ENCODE measurements around the gene CILP2. TPM values are rescaled to one million over a fixed set of nuclear protein-coding genes. Genes with fewer than 3 reads are reported as not detected.

CILP2 gene
- total RNA-seq, 1 donor from 2014 or later, result 0.23 TPM

DNA sequence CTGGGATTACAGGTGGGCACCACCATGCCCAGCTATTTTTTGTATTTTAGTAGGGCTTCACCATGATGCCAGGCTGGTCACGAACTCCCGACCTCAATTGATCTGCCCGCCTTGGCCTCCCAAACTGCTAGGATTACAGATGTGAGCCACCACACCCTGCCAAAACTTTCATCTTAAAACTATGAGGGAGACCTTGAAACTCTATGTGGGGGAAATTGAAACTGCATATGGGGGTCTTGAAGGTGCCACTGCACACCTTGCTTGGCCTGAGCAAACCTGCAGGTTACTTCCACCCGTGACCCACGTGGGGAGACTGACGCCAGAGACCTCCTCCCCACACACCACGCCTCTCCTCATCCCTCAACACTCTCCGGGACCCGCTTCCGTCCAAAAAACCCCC is 15.6 kb downstream of the CILP2 start:
- H3K4me3 Mint-ChIP-seq (ENCODE audit: unreplicated experiment), result no peak overlapping the region
- TF ChIP-seq, protein P1, sequence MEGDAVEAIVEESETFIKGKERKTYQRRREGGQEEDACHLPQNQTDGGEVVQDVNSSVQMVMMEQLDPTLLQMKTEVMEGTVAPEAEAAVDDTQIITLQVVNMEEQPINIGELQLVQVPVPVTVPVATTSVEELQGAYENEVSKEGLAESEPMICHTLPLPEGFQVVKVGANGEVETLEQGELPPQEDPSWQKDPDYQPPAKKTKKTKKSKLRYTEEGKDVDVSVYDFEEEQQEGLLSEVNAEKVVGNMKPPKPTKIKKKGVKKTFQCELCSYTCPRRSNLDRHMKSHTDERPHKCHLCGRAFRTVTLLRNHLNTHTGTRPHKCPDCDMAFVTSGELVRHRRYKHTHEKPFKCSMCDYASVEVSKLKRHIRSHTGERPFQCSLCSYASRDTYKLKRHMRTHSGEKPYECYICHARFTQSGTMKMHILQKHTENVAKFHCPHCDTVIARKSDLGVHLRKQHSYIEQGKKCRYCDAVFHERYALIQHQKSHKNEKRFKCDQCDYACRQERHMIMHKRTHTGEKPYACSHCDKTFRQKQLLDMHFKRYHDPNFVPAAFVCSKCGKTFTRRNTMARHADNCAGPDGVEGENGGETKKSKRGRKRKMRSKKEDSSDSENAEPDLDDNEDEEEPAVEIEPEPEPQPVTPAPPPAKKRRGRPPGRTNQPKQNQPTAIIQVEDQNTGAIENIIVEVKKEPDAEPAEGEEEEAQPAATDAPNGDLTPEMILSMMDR (IDR thresholded peaks at IDR 0.05; ENCODE audit: unreplicated experiment), result no peak
- H3K9me3 Mint-ChIP-seq (ENCODE audit: unreplicated experiment), result no peaks in the 10 kb centered on the region

DNA sequence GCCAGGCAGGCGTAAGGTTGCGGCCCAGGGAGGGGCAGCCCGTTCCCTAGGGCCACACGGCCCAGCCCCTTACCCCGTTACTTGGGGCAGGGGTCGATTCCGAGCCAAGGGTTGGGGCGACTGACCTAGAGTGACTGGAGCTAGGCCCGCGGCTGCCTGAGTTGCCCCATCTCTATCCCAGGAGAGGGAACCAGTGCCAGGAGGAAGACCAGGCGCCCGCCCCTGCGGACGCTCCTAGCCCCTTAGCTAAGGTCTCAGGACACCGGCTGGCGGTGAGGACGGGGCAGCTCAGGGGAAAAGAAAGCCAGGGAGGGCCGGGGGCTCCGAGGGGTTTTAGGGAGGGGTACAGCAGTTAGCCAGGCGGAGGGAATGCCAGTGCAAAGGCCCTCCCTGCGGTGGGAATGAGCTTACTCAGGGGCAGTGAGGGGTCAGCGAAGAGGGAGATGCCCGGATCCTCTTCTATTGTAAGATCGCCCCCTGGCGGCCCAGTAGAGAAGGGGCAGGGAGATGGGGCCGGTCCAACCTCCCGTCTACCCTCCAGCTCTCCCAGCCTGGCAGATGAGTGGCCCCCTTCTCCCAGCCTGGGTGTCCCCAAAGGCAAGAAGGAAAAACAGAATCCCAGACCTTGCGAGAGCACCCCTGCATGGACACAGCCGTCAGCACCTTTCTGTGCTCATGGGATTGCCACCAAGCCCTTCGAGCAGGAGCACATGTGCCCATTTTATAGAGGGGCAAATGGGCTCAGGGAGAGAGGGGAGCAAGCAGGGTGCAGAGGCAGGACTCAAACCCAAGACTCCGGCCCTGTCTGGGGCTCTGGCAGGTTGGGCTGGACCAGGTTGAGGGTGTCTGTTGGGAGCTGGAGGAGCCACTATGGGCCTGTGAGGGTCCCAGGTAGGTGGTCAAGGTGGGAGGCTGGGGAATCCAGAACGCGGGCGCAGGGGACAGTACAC is 16.3 kb downstream of the CILP2 start:
- no peak overlapping the region for H3K4me3 Mint-ChIP-seq (ENCODE audit: unreplicated experiment)
- H3K36me3 Mint-ChIP-seq (ENCODE audit: low read depth, unreplicated experiment), result no peaks in the 10 kb centered on the region
- peaks cover 12% of the 10 kb centered on the region for H3K27me3 Mint-ChIP-seq (ENCODE audit: unreplicated experiment)
- peak; percentile 68 for DNase-seq (ENCODE audit: low spot score)
- no peaks in the 10 kb centered on the region for H3K9me3 Mint-ChIP-seq (ENCODE audit: unreplicated experiment)
- H3K4me1 Mint-ChIP-seq (ENCODE audit: unreplicated experiment), result no peaks in the 10 kb centered on the region
- no peak overlapping the region for H3K27ac Mint-ChIP-seq (ENCODE audit: unreplicated experiment)
- TF ChIP-seq, protein P1 (IDR thresholded peaks at IDR 0.05; ENCODE audit: unreplicated experiment), result peak; percentile 85

More for the DNA sequence above, 15.6 kb downstream of the CILP2 start:
- DNase-seq (ENCODE audit: low spot score), result no peak
- Mint-ChIP-seq H3K27me3 (ENCODE audit: unreplicated experiment) (peaks cover 12% of the 10 kb centered on the region), H3K27ac (ENCODE audit: unreplicated experiment) (no peak overlapping the region), H3K36me3 (ENCODE audit: low read depth, unreplicated experiment) (peaks cover 4% of the 10 kb centered on the region), H3K4me1 (ENCODE audit: unreplicated experiment) (no peaks in the 10 kb centered on the region)

DNA sequence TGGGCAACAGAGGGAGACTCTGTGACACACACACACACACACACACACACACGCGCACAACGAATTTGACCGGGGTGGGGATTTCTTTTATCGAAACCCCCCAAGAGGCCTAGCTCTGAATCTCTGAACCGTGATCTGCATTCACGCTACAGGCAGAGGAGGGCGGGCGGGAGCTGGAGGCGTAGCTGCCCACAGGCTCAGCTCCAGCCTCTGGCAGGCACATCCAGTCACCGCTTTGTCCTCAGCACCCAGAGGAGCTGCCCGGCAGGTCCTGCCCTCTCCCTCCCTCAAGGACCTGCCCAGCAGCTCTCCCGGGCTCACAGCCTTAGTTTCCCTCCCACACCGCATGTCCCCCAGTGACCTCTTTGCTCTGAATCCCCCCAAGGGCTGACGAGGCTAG is 20.0 kb downstream of the CILP2 start:
- Mint-ChIP-seq H3K4me1 (ENCODE audit: unreplicated experiment) (peaks cover 5% of the 10 kb centered on the region), H3K4me3 (ENCODE audit: unreplicated experiment) (no peak overlapping the region), H3K9me3 (ENCODE audit: unreplicated experiment) (no peaks in the 10 kb centered on the region), H3K27ac (ENCODE audit: unreplicated experiment) (no peak overlapping the region), H3K27me3 (ENCODE audit: unreplicated experiment) (peaks cover 13% of the 10 kb centered on the region), H3K36me3 (ENCODE audit: low read depth, unreplicated experiment) (no peaks in the 10 kb centered on the region)
- DNase-seq (ENCODE audit: low spot score), result no peak
- TF ChIP-seq, protein P1 (IDR thresholded peaks at IDR 0.05; ENCODE audit: unreplicated experiment), result no peak

DNA sequence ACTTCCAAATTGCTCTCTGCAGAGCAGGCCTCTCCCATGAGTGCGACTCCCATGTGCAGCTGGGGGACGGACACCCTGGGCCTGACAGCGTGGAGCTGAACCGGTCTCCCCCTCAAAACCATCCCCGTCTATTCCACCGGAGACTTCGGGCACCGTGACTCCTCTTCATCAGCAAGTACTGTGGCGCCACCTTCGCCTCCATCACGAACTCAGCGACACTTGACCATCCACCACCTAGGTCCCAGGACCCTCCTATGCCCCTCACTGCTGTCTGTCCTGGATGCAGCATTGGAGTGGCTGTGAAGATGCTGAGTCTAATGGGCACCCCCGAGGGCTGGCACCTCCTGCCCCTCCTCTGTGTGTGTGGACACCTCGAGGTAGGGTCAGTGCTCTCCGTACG is 20.6 kb downstream of the CILP2 start:
- Mint-ChIP-seq H3K4me1 (ENCODE audit: unreplicated experiment) (peaks cover 5% of the 10 kb centered on the region), H3K27me3 (ENCODE audit: unreplicated experiment) (peaks cover 11% of the 10 kb centered on the region), H3K36me3 (ENCODE audit: low read depth, unreplicated experiment) (no peaks in the 10 kb centered on the region), H3K9me3 (ENCODE audit: unreplicated experiment) (no peaks in the 10 kb centered on the region), H3K27ac (ENCODE audit: unreplicated experiment) (no peak overlapping the region), H3K4me3 (ENCODE audit: unreplicated experiment) (peak overlapping the region; percentile 37)
- TF ChIP-seq, protein P1 (IDR thresholded peaks at IDR 0.05; ENCODE audit: unreplicated experiment), result no peak
- DNase-seq (ENCODE audit: low spot score), result no peak

DNA sequence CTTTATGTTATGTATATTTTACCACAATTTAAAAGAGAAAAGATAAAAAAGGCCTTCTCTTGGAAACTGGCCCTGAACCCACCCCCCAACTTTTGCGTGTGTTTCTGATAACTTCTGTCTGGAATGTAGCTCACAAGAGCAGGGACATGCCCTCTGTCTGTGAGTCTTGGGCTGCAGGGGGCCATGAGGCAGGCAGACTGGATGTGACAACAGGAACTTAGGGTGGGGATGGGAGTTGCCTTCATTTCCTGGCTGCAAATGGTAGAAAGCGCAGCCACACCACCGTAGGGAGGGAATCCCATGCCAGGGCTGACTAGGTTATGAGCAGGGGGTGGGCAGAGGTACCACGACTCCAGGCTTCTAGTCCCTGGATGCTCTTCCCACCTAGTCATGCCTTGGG is 21.9 kb downstream of the CILP2 start:
- H3K27ac Mint-ChIP-seq (ENCODE audit: unreplicated experiment), result no peak overlapping the region
- H3K36me3 Mint-ChIP-seq (ENCODE audit: low read depth, unreplicated experiment), result no peaks in the 10 kb centered on the region
- H3K4me3 Mint-ChIP-seq (ENCODE audit: unreplicated experiment), result no peak overlapping the region
- H3K9me3 Mint-ChIP-seq (ENCODE audit: unreplicated experiment), result no peaks in the 10 kb centered on the region
- peaks cover 5% of the 10 kb centered on the region for H3K4me1 Mint-ChIP-seq (ENCODE audit: unreplicated experiment)
- DNase-seq (ENCODE audit: low spot score), result no peak
- H3K27me3 Mint-ChIP-seq (ENCODE audit: unreplicated experiment), result peaks cover 11% of the 10 kb centered on the region
- TF ChIP-seq, protein P1 (IDR thresholded peaks at IDR 0.05; ENCODE audit: unreplicated experiment), result no peak

Data from endothelial cell (in vitro differentiated cells).